KG1 (cell line): Measurements from ENCODE around the gene NOXO1.

Experiments
- DNase-seq: peaks from one replicate; lab custom pipeline; 2025; lab: John Stamatoyannopoulos, UW

NOXO1 gene

GRCh38 chr16:2009791-2010510, 28.7 kb upstream of the NOXO1 start, which contains the start of gene ZNF598:
Gene ZNF598 (minus strand): TSS chr16:2009821.
- peak; percentile 65 for DNase-seq

- DNase-seq: no peak
These were observed 28.0 kb upstream of the NOXO1 start for GRCh38 chr16:2009164-2009711.

GRCh38 chr16:2008631-2009163, 27.4 kb upstream of the NOXO1 start:
- DNase-seq: peak; percentile 38

GRCh38 chr16:2008009-2008526, 26.8 kb upstream of the NOXO1 start:
- no peak for DNase-seq

GRCh38 chr16:2007081-2007836, 26.0 kb upstream of the NOXO1 start:
- no peak for DNase-seq

GRCh38 chr16:2006317-2006716, 25.0 kb upstream of the NOXO1 start:
- DNase-seq: no peak

GRCh38 chr16:2005646-2006045, 24.4 kb upstream of the NOXO1 start:
- no peak for DNase-seq

- DNase-seq: no peak
These were observed 23.7 kb upstream of the NOXO1 start for GRCh38 chr16:2004795-2005517.

GRCh38 chr16:2003827-2004641, 22.8 kb upstream of the NOXO1 start:
- DNase-seq: peak; percentile 68

- no peak for DNase-seq
These were observed 22.1 kb upstream of the NOXO1 start for GRCh38 chr16:2003231-2003826.

GRCh38 chr16:2002406-2003230, 21.3 kb upstream of the NOXO1 start:
- DNase-seq: no peak

- no peak for DNase-seq
These were observed 20.4 kb upstream of the NOXO1 start for GRCh38 chr16:2001456-2002355.

- no peak for DNase-seq
These were observed 19.8 kb upstream of the NOXO1 start for GRCh38 chr16:2001035-2001434.

GRCh38 chr16:1999866-2000514, 18.7 kb upstream of the NOXO1 start:
- no peak for DNase-seq

GRCh38 chr16:1998852-1999801, 17.9 kb upstream of the NOXO1 start:
- DNase-seq: no peak

GRCh38 chr16:1998360-1998835, 17.1 kb upstream of the NOXO1 start:
- no peak for DNase-seq
